Measurements from ENCODE around the gene TRIM24. TPM values are rescaled to one million over a fixed set of nuclear protein-coding genes. Genes with fewer than 3 reads are reported as not detected.

Gene TRIM24
- total and polyA plus RNA-seq, 10 of the 15 experiments (the other 5 are each of a cell fraction or from before 2014, with no cell fraction given), result 4.6 to 23.5 (median 13.6) TPM

DNA sequence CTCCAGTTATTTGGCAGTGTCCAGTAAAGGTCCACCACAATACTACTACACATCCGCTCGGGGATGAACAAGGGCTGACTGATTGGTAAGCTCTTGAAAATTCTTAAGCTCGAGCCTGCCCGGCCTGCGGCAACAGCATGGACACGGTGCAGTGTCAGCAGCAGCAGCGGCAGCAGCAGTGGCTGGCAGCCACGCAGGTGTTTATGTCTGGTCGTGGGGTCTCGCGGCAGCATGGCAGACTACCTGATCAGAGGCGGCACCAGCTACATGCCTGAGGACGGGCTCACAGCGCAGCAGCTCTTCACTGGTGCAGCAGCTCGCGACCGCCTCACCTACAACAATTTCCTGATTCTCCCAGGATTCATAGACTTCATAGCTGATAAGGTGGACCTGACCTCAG is 19.6 kb upstream of the TRIM24 start:
- no peak overlapping the region for H3K9ac ChIP-seq (ENCODE audit: control insufficient read depth, insufficient read depth, low read length)
- in situ Hi-C loops (cut with MboI), result no loop called here
- CTCF ChIA-PET, result no interaction called here
- no peaks in the 10 kb centered on the region for H3K9me3 ChIP-seq (replicated peaks; ENCODE audit: control insufficient read depth, insufficient read depth, low read length)
- H3K4me2 ChIP-seq (ENCODE audit: control insufficient read depth, insufficient read depth), result no peak overlapping the region
- ATAC-seq (no peak), DNase-seq (ENCODE audit: low read depth, low spot score) (no peak), FAIRE-seq (no peak)
- POLR2A ChIA-PET, result no interaction called here
- H2AFZ ChIP-seq (ENCODE audit: control insufficient read depth, low read depth, low read length), result no peak overlapping the region
- H3K79me2 ChIP-seq (ENCODE audit: control insufficient read depth, insufficient read depth, low read length), result no peaks in the 10 kb centered on the region
- WGBS (ENCODE audit: insufficient coverage, insufficient replicate concordance, low lambda C conversion rate, missing lambda C conversion rate), result 91% methylated on average over 14 of the region's 17 CpGs
- no peaks in the 10 kb centered on the region for H3K4me1 ChIP-seq (ENCODE audit: control insufficient read depth, insufficient read depth, low read length)
- H3K27ac ChIP-seq (ENCODE audit: control insufficient read depth, insufficient read depth), result no peak overlapping the region
- no TSS peak for BruUV-seq (replicated peaks)
- no peaks in the 10 kb centered on the region for H3K27me3 ChIP-seq (replicated peaks in 1 of 2; ENCODE audit: control insufficient read depth in 2 of 2, insufficient read depth in 2 of 2, low read length in 1 of 2)
- no peaks in the 10 kb centered on the region for H4K20me1 ChIP-seq (ENCODE audit: control insufficient read depth, insufficient read depth)
- intact Hi-C loops (cut with micrococcal nuclease; ENCODE audit: unreplicated experiment), result no loop called here
- RAD21 ChIA-PET (ENCODE audit: unreplicated experiment), result no interaction called here
- H3K4me3 ChIP-seq, result no peak overlapping the region
- SMC1A ChIA-PET (ENCODE audit: uncharacterized antibody, unreplicated experiment), result no interaction called here
- H3K36me3 ChIP-seq (ENCODE audit: control insufficient read depth in 2 of 2, insufficient read depth in 2 of 2, low read length in 1 of 2), result no peaks in the 10 kb centered on the region
- no peak for TF ChIP-seq MXI1 (IDR thresholded peaks at IDR 0.05; ENCODE audit: low read depth, low read length)
- TF ChIP-seq, protein P1, sequence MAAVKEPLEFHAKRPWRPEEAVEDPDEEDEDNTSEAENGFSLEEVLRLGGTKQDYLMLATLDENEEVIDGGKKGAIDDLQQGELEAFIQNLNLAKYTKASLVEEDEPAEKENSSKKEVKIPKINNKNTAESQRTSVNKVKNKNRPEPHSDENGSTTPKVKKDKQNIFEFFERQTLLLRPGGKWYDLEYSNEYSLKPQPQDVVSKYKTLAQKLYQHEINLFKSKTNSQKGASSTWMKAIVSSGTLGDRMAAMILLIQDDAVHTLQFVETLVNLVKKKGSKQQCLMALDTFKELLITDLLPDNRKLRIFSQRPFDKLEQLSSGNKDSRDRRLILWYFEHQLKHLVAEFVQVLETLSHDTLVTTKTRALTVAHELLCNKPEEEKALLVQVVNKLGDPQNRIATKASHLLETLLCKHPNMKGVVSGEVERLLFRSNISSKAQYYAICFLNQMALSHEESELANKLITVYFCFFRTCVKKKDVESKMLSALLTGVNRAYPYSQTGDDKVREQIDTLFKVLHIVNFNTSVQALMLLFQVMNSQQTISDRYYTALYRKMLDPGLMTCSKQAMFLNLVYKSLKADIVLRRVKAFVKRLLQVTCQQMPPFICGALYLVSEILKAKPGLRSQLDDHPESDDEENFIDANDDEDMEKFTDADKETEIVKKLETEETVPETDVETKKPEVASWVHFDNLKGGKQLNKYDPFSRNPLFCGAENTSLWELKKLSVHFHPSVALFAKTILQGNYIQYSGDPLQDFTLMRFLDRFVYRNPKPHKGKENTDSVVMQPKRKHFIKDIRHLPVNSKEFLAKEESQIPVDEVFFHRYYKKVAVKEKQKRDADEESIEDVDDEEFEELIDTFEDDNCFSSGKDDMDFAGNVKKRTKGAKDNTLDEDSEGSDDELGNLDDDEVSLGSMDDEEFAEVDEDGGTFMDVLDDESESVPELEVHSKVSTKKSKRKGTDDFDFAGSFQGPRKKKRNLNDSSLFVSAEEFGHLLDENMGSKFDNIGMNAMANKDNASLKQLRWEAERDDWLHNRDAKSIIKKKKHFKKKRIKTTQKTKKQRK (IDR thresholded peaks at IDR 0.05; ENCODE audit: low read depth, low read length), result no peak
- TF ChIP-seq MEF2B (IDR thresholded peaks at IDR 0.05; ENCODE audit: partially characterized antibody, poor library complexity, severe bottlenecking), result no peak
- no peak for TF ChIP-seq MYB (IDR thresholded peaks at IDR 0.05; ENCODE audit: borderline replicate concordance, low read depth, low read length)
- TF ChIP-seq, protein P2, sequence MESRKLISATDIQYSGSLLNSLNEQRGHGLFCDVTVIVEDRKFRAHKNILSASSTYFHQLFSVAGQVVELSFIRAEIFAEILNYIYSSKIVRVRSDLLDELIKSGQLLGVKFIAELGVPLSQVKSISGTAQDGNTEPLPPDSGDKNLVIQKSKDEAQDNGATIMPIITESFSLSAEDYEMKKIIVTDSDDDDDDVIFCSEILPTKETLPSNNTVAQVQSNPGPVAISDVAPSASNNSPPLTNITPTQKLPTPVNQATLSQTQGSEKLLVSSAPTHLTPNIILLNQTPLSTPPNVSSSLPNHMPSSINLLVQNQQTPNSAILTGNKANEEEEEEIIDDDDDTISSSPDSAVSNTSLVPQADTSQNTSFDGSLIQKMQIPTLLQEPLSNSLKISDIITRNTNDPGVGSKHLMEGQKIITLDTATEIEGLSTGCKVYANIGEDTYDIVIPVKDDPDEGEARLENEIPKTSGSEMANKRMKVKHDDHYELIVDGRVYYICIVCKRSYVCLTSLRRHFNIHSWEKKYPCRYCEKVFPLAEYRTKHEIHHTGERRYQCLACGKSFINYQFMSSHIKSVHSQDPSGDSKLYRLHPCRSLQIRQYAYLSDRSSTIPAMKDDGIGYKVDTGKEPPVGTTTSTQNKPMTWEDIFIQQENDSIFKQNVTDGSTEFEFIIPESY (IDR thresholded peaks at IDR 0.05), result no peak
- no peak for TF ChIP-seq STAT3 (IDR thresholded peaks at IDR 0.05; ENCODE audit: low read depth, low read length)
- no peak for TF ChIP-seq EP300 (IDR thresholded peaks at IDR 0.05; ENCODE audit: borderline replicate concordance in 1 of 2, control insufficient read depth in 1 of 2, low read depth in 2 of 2, low read length in 2 of 2)
- TF ChIP-seq NFXL1 (IDR thresholded peaks at IDR 0.05; ENCODE audit: borderline replicate concordance), result no peak
- no peak for TF ChIP-seq CHD2 (IDR thresholded peaks at IDR 0.05; ENCODE audit: borderline replicate concordance, low read depth, low read length)
- no peak for TF ChIP-seq POU2F2 (IDR thresholded peaks at IDR 0.05; ENCODE audit: borderline replicate concordance, low read depth, low read length)
- no peak for TF ChIP-seq CHD1 (IDR thresholded peaks at IDR 0.05; ENCODE audit: low read depth, low read length)
- no peak for TF ChIP-seq WRNIP1 (IDR thresholded peaks at IDR 0.05; ENCODE audit: borderline replicate concordance, low read depth, low read length)
- TF ChIP-seq, protein P3, sequence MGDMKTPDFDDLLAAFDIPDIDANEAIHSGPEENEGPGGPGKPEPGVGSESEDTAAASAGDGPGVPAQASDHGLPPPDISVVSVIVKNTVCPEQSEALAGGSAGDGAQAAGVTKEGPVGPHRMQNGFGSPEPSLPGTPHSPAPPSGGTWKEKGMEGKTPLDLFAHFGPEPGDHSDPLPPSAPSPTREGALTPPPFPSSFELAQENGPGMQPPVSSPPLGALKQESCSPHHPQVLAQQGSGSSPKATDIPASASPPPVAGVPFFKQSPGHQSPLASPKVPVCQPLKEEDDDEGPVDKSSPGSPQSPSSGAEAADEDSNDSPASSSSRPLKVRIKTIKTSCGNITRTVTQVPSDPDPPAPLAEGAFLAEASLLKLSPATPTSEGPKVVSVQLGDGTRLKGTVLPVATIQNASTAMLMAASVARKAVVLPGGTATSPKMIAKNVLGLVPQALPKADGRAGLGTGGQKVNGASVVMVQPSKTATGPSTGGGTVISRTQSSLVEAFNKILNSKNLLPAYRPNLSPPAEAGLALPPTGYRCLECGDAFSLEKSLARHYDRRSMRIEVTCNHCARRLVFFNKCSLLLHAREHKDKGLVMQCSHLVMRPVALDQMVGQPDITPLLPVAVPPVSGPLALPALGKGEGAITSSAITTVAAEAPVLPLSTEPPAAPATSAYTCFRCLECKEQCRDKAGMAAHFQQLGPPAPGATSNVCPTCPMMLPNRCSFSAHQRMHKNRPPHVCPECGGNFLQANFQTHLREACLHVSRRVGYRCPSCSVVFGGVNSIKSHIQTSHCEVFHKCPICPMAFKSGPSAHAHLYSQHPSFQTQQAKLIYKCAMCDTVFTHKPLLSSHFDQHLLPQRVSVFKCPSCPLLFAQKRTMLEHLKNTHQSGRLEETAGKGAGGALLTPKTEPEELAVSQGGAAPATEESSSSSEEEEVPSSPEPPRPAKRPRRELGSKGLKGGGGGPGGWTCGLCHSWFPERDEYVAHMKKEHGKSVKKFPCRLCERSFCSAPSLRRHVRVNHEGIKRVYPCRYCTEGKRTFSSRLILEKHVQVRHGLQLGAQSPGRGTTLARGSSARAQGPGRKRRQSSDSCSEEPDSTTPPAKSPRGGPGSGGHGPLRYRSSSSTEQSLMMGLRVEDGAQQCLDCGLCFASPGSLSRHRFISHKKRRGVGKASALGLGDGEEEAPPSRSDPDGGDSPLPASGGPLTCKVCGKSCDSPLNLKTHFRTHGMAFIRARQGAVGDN (IDR thresholded peaks at IDR 0.05), result no peak

Data from GM12878 (cell line).